GDM1 (cell line): Measurements from ENCODE around the gene ERC2.

Source experiments
- DNase-seq: peaks from one replicate; lab custom pipeline; 2025; lab: John Stamatoyannopoulos, UW

ERC2 gene

GRCh38 chr3:55491296-55491816 is 976.9 kb downstream of the ERC2 start:
- no peak for DNase-seq

DNA sequence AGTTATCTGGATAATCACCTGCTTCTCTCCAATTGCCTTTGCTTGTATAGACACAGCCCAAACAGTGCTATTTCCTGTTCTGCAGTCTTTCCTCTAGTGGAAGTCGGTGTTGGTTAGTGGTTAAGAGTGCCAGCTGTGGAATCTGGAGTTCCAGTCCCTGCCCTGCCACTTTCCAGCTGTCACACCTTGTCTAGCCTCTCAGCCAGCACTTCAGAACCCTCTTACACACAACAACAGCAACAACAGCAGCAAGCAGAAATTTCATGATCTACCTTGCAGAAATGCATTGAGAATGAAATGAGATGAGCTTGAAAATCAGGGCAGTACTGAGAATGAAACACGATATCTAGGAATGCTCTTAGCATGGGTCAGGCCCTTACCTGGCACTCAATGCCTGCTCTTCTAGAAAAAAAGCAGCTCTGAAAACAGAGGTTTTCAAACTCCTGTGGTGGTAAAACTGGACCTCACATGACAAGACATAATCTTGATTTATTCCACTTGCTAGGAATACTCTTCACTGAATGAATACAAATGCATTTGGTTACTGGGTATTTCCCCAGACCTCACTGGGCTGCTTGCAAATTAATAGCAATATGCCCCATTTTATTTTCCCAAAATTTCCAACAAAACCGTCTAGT is 977.9 kb downstream of the ERC2 start:
- no peak for DNase-seq

DNA sequence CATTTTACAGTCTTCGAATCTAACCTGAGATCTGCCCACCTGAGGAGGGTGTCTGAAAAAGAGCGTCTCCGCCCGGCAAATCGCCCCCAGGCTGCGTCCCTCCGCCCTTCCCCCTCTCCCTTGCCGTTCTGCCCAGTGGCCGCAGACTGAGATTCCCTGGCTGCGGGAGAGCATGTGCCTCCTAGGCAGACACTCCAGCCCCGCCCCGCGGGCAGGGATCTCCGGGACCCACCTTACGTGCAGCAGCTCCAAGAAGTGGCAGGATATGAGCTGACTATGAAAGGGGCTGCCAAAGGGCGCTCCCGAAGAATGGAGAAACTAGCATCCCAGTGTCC is 978.5 kb downstream of the ERC2 start:
- no peak for DNase-seq

GRCh38 chr3:55488398-55489055 is 979.7 kb downstream of the ERC2 start:
- no peak for DNase-seq

DNA sequence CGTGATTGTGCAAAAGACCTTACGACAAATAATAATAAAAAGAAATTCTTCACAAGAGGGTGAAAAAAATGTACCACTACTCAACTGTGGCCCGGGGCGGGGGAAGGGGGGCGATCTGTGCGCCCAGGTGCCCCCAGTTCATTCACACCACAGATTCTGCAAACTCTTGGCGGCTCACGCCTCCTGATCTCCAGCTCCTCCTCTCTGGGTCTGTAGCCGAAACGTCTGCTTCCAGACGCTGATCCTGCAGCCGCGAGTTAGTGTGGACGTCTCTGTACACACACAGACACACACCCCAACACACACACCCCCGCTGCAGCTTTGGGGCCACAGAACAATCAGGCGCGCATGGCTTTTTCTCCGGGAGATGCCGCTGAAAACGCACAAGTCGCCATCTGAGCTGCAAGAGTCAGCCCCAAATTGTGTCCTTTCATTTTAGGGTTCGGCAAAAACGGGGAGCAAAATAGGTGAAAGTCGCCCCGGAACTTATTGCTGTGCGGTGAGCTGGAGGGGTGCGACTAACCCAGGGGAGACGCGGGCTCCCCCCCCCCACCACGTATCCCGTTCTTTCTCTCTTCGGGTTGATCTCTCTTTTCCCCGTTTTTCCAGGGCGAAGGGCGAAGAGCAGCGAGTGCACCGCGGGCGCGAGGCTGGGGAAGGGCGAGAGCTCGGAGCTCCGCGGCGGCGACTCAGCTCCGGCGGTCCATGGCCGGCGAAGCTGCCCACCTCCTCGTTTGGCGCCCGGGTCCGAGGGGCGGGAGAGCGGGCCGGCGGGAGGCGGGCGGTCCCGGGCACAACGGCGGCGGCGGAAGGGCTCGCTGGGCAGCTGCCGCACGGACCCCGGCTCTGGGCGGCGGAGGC is 980.7 kb downstream of the ERC2 start:
- DNase-seq, result no peak

- DNase-seq, result no peak
Observed at GRCh38 chr3:55486857-55487380, 981.3 kb downstream of the ERC2 start, which contains the start of gene WNT5A. Gene WNT5A, minus strand, starts transcription at chr3:55487306. Its CDS starts 321 bp downstream, at chr3:55486985.

DNA sequence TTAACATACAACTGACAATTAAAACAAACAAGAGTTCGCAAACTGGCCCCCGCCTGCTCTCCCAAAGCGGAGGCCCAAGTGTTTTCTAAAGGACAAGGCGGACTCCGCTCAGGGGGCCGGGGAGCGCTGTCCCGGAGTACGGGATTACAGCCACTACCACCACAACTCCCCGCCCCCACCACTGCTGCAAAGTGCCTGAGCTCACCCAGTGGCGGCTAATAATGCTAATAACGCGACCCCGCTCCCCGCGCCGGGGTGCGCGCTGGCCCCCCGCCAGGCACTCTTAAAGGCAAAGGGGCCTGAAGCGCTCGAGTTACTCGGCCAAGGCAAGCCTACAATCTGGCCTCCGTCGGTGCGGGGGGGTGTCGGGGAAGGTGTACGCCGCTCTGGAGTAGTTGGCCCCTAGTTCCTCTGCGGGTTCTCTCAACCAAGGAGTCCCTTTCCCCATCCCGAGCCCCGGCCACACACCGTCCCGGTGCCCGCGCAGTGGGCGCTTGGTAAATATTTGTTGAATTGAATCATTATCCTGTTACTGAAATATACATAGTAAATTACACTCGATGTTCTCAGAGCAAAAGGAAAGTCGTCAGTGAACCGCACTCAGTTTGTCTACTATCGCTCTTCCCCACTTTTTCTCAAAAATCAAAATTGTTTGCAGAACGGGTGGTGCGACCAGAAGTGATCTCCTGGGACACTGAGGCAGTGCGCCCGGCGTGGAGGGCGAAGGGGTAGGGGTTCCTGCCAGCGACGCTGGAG is 982.0 kb downstream of the ERC2 start:
- no peak for DNase-seq

DNA sequence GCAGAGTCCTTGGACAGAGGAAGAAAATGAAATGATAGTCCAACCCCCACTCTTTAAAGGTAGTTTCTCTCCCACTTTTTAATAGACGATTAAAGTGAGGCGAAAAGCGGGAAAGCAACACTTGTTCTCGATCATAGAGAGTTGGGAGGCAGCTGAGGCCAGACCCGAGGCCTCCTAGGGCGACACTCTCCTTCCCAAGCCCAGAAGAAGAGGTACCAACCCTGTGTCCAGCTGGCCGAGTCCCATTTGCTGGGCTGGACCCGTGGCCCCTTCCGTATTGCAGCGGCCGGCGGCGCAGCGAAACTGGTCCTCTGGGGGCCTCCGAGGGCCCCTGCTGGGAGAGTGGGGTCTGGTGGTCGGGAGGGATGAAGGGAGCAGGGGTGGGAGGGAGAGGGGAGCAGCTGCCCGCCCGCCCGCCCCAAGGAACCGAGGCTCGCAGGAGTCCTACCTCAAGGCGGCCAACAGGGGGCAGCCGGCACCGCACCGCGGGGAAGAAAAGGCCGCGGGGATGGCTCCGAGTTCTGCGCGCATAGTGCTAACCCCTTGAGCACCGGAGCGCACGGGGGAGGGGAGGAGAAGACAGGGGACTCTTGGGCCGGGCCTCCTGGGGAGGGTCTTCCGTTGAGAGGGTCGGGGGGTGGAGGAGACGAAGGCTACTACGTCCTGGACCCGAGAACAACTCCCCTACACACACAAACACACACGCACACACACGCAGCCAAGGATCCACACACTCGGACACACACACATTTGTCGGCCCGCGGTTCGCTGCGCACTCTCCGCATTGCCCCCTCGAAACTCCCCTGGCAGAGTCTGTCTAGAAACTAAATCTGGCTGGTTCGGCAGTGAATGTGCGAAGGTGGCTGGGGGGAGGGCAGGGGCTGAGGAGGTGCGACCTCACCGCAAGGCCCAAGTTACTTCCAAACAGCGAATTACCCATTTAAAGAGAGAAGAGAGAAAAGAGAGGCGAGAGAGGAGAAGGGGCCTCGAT is 983.2 kb downstream of the ERC2 start:
- no peak for DNase-seq

DNA sequence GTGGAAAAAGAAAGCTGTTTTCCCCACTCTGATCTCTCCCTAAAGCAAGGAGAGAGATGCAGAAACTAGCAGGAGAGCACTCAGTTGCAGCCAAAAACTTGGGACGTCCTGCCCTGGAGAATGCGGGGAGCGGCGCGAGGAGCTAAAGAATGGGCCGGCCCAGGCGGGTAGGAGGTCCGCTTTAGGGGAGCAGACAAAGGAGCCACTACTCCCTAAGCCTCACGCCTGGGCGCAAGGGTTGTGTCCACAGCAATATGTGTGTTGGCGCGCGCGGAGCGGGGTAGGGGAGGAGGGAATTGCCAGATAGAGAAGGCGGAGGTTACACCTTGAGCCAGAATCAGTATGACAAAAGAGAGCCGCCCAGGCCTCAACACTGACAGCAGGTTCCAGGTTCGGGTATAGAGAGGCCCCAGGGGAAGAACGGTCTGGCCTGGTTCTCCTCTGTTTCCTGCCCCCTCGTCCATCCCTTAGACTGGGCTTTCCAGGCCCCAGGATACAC is 984.0 kb downstream of the ERC2 start:
- no peak for DNase-seq

DNA sequence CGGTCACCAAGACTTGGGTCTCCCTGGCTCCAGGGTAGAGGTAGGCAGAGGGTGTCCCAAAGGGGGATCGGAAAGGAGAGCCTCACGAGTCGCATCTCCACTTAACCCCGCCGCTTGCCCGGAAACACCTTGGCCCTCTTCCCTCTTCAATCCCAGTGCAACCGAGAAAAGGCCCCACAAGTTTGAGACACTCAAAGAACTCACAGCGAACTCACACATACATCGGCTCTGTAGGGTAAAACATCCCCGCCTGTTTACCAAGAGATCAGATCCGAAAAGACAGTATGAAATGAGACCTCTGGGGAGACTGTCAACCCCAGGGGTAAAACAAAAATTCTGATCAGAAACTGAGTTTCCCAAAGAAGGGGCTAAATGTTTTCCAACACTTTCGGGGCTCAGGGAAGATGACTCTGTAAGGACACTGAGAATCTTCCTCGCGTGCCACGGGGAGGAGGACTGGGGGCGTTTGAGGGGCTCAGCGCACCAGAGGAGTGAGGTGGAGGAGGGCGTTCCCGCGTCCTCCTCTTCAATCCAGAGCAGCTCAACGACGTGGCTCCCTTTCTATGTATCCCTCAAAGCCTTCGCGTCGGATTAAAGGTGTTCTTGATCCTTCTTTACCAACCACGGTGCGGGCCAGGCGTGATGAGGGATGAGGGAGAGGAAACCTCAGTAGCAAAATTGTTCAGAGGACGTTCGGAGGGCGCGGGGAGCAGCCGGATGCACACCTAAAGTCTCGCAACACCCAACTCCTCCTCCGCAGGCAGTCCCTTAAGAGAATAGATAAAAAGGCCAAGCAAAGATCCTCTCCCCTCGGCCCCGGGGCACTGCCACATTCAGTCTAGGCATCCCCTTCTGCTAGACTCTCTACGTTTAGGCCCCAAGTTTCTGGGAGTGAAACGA is 984.8 kb downstream of the ERC2 start:
- DNase-seq, result no peak

DNA sequence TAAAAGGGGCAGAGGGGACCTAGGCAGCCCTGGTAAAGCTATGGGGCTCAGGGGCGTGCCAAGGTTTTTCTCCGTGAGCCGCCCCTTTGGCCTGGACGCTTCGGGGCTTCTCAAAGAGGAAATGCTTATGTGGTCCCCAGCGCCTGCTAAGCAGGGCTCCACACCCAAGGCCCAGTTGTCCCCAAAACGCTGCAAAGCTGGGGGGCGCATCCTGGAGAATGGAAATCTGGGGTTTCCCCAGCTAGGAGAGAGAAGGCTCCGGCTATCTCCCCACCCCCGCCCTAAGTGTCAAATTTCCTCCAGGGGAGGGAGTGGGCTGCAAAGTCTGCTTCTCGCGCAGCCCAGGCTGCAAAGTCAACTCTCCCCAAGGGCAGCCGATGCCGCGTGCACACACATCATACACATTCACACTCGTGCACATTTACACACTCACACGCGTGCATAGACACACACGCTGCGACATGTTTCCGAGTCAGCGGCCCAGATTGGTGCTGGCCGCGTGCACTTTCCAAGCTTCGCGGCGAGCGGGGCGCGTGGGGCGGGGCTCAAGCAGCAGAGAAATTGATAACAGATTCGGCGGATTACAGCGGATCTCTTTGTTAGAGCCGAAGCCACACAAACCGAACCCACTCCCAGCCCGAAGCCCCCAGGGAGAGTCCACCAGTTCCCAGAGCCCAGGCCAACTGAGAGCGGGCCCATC is 985.6 kb downstream of the ERC2 start:
- no peak for DNase-seq

GRCh38 chr3:55481744-55482495 is 986.3 kb downstream of the ERC2 start:
- DNase-seq, result no peak

DNA sequence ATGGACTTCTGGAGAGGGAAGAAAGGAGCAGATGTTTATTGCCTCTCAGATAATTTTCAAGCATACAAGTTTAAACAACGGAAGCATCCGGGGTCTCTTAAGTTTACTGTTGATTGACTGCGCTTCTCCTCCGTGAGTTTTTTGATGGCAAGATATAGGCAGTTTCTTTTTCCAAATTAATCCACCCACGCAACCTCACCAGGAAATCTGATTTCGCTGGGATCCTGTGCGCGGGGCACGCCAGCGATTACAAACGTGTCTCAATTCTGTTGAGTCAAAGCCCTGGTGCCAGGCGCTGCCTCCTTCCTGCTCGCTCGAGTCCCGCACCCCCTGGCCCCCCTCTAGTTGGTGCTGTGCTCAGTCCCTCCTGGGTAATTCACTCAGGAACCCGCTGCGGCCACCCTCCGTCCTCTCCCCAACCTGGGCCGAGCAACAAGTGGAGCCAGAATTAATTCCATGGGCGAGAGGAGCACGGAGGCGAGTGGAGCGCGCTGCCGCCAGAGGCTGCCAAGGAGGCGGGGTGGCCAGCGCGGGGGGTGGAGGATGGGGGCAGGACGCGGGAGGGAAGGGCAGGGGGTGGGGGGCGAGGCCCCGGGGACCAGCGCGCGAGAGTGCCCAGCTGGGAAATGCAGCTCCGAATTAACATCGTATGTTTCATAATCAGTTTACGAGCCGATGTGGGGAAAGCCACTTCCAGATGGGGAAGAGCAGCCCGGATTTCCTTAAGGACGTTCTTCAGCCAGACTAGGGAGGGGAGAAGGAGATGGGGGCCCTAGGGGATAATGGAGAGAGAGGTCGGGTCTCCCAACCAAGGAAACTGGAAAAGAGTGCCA is 987.1 kb downstream of the ERC2 start:
- no peak for DNase-seq

- DNase-seq, result no peak
Observed at GRCh38 chr3:55477306-55478303, 990.7 kb downstream of the ERC2 start.

DNA sequence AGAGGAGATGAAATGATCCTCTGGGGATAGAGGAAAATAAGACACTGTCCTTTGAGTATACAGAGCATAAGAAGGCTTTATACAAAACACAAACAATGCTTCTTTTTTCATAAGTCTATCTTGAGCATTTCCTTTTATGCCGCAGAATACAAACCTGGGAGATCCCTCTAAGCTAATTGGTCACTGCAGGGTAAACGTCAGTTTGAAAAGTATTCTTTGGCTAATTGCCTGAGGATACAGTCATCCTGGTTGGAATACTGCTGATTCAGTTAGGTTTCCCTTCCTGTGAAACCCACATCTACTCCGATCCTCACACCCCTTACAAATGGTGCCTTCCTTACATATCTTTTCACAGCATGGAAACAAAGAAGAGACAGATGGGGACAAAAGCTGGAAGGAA is 991.8 kb downstream of the ERC2 start:
- no peak for DNase-seq

DNA sequence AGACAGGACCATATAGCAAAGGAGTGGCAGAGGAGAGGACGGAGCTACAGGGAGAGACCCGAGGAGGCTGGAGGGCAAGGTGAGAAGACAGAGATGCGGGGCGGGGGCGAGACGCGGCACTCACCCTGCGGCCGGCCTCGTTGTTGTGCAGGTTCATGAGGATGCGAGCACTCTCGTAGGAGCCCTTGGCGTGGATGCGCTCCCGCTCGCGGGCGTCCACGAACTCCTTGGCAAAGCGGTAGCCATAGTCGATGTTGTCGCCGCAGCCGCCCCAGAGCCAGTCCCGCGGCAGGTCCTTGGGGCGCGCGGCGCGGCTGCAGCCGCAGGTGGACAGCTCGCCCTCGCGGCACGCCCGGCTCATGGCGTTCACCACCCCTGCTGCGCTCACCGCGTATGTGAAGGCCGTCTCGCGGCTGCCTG is 994.0 kb downstream of the ERC2 start:
- no peak for DNase-seq
